SJCRH30 (cell line): Measurements from ENCODE around the gene STX1B. TPM values are rescaled to one million over a fixed set of nuclear protein-coding genes. Genes with fewer than 3 reads are reported as not detected.

Experiments used
- DNase-seq, 2 experiments: peaks; one replicate each; pipeline ENCODE4 v3.0.0-alpha.2; 2015 to 2020
- H3K27ac ChIP-seq: fragments of 250-450 bp; sonication (Bioruptor Pico); 2 replicates; pipeline ENCODE4 v1.5.1; 2020; ENCODE audit warnings: mild to moderate bottlenecking, moderate library complexity
- H3K27me3 ChIP-seq: fragments of 250-450 bp; sonication (Bioruptor Pico); 2 replicates; pipeline ENCODE4 v1.5.1; 2020; ENCODE audit warnings: mild to moderate bottlenecking, moderate library complexity
- H3K36me3 ChIP-seq: fragments of 250-450 bp; sonication (Bioruptor Pico); 2 replicates; pipeline ENCODE4 v1.5.1; 2020; ENCODE audit warnings: mild to moderate bottlenecking, moderate library complexity
- H3K4me1 ChIP-seq: fragments of 250-450 bp; sonication (Bioruptor Pico); 2 replicates; pipeline ENCODE4 v1.5.1; 2020; ENCODE audit warnings: mild to moderate bottlenecking, moderate library complexity
- H3K4me3 ChIP-seq: fragments of 250-450 bp; sonication (Bioruptor Pico); 2 replicates; pipeline ENCODE4 v1.5.1; 2020; ENCODE audit warnings: mild to moderate bottlenecking, moderate library complexity
- H3K9me3 ChIP-seq: fragments of 250-450 bp; sonication (Bioruptor Pico); replicated peaks from 2 replicates; pipeline ENCODE4 v1.5.1; 2020; ENCODE audit warnings: mild to moderate bottlenecking, moderate library complexity
- total RNA-seq: library from RNA; depleted of rRNA; stranded (reverse); fragments of >200 nt; shearing (Covaris generic); gene quantifications from 2 replicates; pipeline ENCODE4 v1.2.3, GENCODE V29; 2014; rRNA removed

The STX1B gene
- total RNA-seq, result 0.94 and 1.4 TPM in 2 replicates

GRCh38 chr16:31010585-31011325 lies at the start of gene STX1B:
Gene STX1B (minus strand): TSS chr16:31010638. CDS start chr16:31010396, 242 bp downstream.
- H3K36me3 ChIP-seq, result no peaks in the 10 kb centered on the region
- H3K4me3 ChIP-seq, result peak within 1 kb of the TSS; percentile 48
- 0 out of 2 replicates have a peak, but pooled peaks cover 3% of the 10 kb centered on the region for H3K27me3 ChIP-seq
- no peak within 1 kb of the TSS for H3K27ac ChIP-seq
- DNase-seq, result peak; percentile 54 to 58
- no peaks in the 10 kb centered on the region for H3K9me3 ChIP-seq
- no peaks in the 10 kb centered on the region for H3K4me1 ChIP-seq

- Histone ChIP-seq H3K4me3 (no peak overlapping the region), H3K9me3 (no peaks in the 10 kb centered on the region)
- DNase-seq, result no peak
These were observed 45.2 kb upstream of the STX1B start for GRCh38 chr16:31055613-31056012.

GRCh38 chr16:31052114-31052513 lies 41.7 kb upstream of the STX1B start:
- no peak overlapping the region for H3K4me3 ChIP-seq
- no peaks in the 10 kb centered on the region for H3K36me3 ChIP-seq
- peak; percentile 73 to 78 for DNase-seq
- peaks cover 23% of the 10 kb centered on the region for H3K4me1 ChIP-seq
- H3K27me3 ChIP-seq, result no peaks in the 10 kb centered on the region
- no peaks in the 10 kb centered on the region for H3K9me3 ChIP-seq
- H3K27ac ChIP-seq, result peak overlapping the region; percentile 50

More at GRCh38 chr16:31055613-31056012, 45.2 kb upstream of the STX1B start:
- Histone ChIP-seq H3K27ac (no peak overlapping the region), H3K4me1 (peaks cover 14% of the 10 kb centered on the region), H3K36me3 (peaks cover 30% of the 10 kb centered on the region), H3K27me3 (no peaks in the 10 kb centered on the region)

- peaks cover 23% of the 10 kb centered on the region for H3K4me1 ChIP-seq
- no peaks in the 10 kb centered on the region for H3K36me3 ChIP-seq
- H3K9me3 ChIP-seq, result no peaks in the 10 kb centered on the region; the same call in 1 of the 2 replicates
- no peaks in the 10 kb centered on the region for H3K27me3 ChIP-seq
- H3K4me3 ChIP-seq, result no peak overlapping the region
- DNase-seq, result peak; percentile 55 to 71
- H3K27ac ChIP-seq, result no peak overlapping the region
These were observed 40.0 kb upstream of the STX1B start for GRCh38 chr16:31050280-31051030.

GRCh38 chr16:31043898-31044481 lies 33.6 kb upstream of the STX1B start:
- no peaks in the 10 kb centered on the region for H3K4me1 ChIP-seq
- H3K9me3 ChIP-seq, result no peaks in the 10 kb centered on the region; the same call in 1 of the 2 replicates
- peaks cover 17% of the 10 kb centered on the region for H3K36me3 ChIP-seq
- DNase-seq, result no peak
- no peak overlapping the region for H3K4me3 ChIP-seq
- no peak overlapping the region for H3K27ac ChIP-seq
- no peaks in the 10 kb centered on the region for H3K27me3 ChIP-seq

- no peak for DNase-seq
- no peak overlapping the region for H3K4me3 ChIP-seq
These were observed 32.9 kb upstream of the STX1B start for GRCh38 chr16:31043352-31043751.

GRCh38 chr16:31042866-31043265 lies 32.4 kb upstream of the STX1B start:
- DNase-seq, result no peak
- no peaks in the 10 kb centered on the region for H3K4me1 ChIP-seq
- peaks cover 17% of the 10 kb centered on the region for H3K36me3 ChIP-seq
- H3K9me3 ChIP-seq, result no peaks in the 10 kb centered on the region; the same call in 1 of the 2 replicates
- H3K27me3 ChIP-seq, result no peaks in the 10 kb centered on the region
- no peak overlapping the region for H3K4me3 ChIP-seq
- H3K27ac ChIP-seq, result no peak overlapping the region

More at GRCh38 chr16:31043352-31043751, 32.9 kb upstream of the STX1B start:
- no peak overlapping the region for H3K27ac ChIP-seq
- peaks cover 17% of the 10 kb centered on the region for H3K36me3 ChIP-seq
- H3K27me3 ChIP-seq, result no peaks in the 10 kb centered on the region
- H3K9me3 ChIP-seq, result no peaks in the 10 kb centered on the region; the same call in 1 of the 2 replicates
- H3K4me1 ChIP-seq, result no peaks in the 10 kb centered on the region

GRCh38 chr16:31038993-31039392 lies 28.6 kb upstream of the STX1B start:
- H3K9me3 ChIP-seq, result no peaks in the 10 kb centered on the region
- no peaks in the 10 kb centered on the region for H3K4me1 ChIP-seq
- DNase-seq, result no peak
- peaks cover 28% of the 10 kb centered on the region for H3K36me3 ChIP-seq
- H3K27ac ChIP-seq, result no peak overlapping the region
- H3K4me3 ChIP-seq, result no peak overlapping the region
- H3K27me3 ChIP-seq, result no peaks in the 10 kb centered on the region

- peaks cover 3% of the 10 kb centered on the region; the same call in 1 of the 2 replicates for H3K4me1 ChIP-seq
- H3K9me3 ChIP-seq, result no peaks in the 10 kb centered on the region
- no peak for DNase-seq
- no peaks in the 10 kb centered on the region for H3K27me3 ChIP-seq
- no peak overlapping the region for H3K4me3 ChIP-seq
- peaks cover 19% of the 10 kb centered on the region for H3K36me3 ChIP-seq
- no peak overlapping the region for H3K27ac ChIP-seq
These were observed 26.3 kb upstream of the STX1B start for GRCh38 chr16:31036691-31037090.

- Histone ChIP-seq H3K9me3 (no peaks in the 10 kb centered on the region), H3K27ac (peak overlapping the region; percentile 86), H3K36me3 (peaks cover 12% of the 10 kb centered on the region), H3K4me3 (peak overlapping the region; percentile 84), H3K27me3 (no peaks in the 10 kb centered on the region), H3K4me1 (peaks cover 8% of the 10 kb centered on the region)
- DNase-seq, result peak; percentile 88 to 90
These were observed 23.5 kb upstream of the STX1B start for GRCh38 chr16:31033709-31034492.

GRCh38 chr16:31032736-31033708 lies 22.6 kb upstream of the STX1B start, which contains the start of gene STX4:
Gene STX4 (plus strand): TSS chr16:31033558. CDS start chr16:31033806, 248 bp downstream.
- Histone ChIP-seq H3K27me3 (no peaks in the 10 kb centered on the region), H3K27ac (peak within 1 kb of the TSS; percentile 86), H3K4me3 (peak within 1 kb of the TSS; percentile 84), H3K36me3 (peaks cover 12% of the 10 kb centered on the region), H3K4me1 (peaks cover 15% of the 10 kb centered on the region), H3K9me3 (no peaks in the 10 kb centered on the region)
- peak; percentile 97 for DNase-seq

GRCh38 chr16:31031276-31031675 lies 20.8 kb upstream of the STX1B start:
- no peaks in the 10 kb centered on the region for H3K9me3 ChIP-seq
- H3K4me3 ChIP-seq, result no peak overlapping the region
- peaks cover 16% of the 10 kb centered on the region for H3K4me1 ChIP-seq
- no peak overlapping the region for H3K27ac ChIP-seq
- no peak for DNase-seq
- H3K27me3 ChIP-seq, result no peaks in the 10 kb centered on the region
- peaks cover 7% of the 10 kb centered on the region for H3K36me3 ChIP-seq

GRCh38 chr16:31029272-31029671 lies 18.8 kb upstream of the STX1B start:
- Histone ChIP-seq H3K27me3 (no peaks in the 10 kb centered on the region), H3K4me3 (no peak overlapping the region), H3K27ac (no peak overlapping the region), H3K36me3 (no peaks in the 10 kb centered on the region), H3K9me3 (no peaks in the 10 kb centered on the region), H3K4me1 (peaks cover 16% of the 10 kb centered on the region)
- peak in 1 of 2 experiments; percentile 24 for DNase-seq
